PC-9 (cell line): ENCODE data around the gene FAM90A1. TPM values are rescaled to one million over a fixed set of nuclear protein-coding genes. Genes with fewer than 3 reads are reported as not detected.
"Not testable (repeated sequence)": the region's sequence is repeated elsewhere in the genome, so short reads cannot be mapped to it uniquely, and the experiment has no call there.

Experiments
- BruUV-seq: library from RNA; stranded (reverse); fragments of 400-500 nt; replicated peaks from 2 replicates; lab custom pipeline; 2021; lab: Mats Ljungman, UMichigan
- CTCF ChIA-PET: fragments of 300-600 bp; sonication (Branson Sonifier 250); formaldehyde crosslinking; loops from one replicate; lab custom pipeline; 2022; ENCODE audit warnings: antibody characterized with exemption; lab: Charles Lee
- POLR2A ChIA-PET: fragments of 300-600 bp; sonication (Branson Sonifier 250); formaldehyde crosslinking; loops from one replicate; lab custom pipeline; 2022; ENCODE audit warnings: antibody characterized with exemption; ENCODE audit not compliant: unreplicated experiment; lab: Charles Lee
- DNase-seq, 2 experiments: peaks; one replicate each; pipeline versions ENCODE4 v3.0.0 to v3.0.0-alpha.2; 2015 to 2022; ENCODE audit warnings: mixed read lengths in 1 of 2
- H2AFZ ChIP-seq: fragments of 200-600 bp; sonication (generic); 2 replicates; pipeline ENCODE4 v1.8.1; 2017; ENCODE audit warnings: antibody characterized with exemption
- H3F3A ChIP-seq: fragments of 200-600 bp; sonication (generic); 2 replicates; pipeline ENCODE4 v1.8.1; 2017; ENCODE audit warnings: antibody characterized with exemption, mild to moderate bottlenecking, low read depth; ENCODE audit not compliant: insufficient read depth
- H3K27ac ChIP-seq: fragments of 200-600 bp; sonication (generic); 2 replicates; pipeline ENCODE4 v1.6.1; 2016; ENCODE audit warnings: mixed run types
- H3K27me3 ChIP-seq: fragments of 200-600 bp; sonication (generic); 2 replicates; pipeline ENCODE4 v1.6.1; 2016; ENCODE audit warnings: low read depth, mixed run types; ENCODE audit not compliant: insufficient read depth
- H3K36me3 ChIP-seq: fragments of 200-600 bp; sonication (generic); 2 replicates; pipeline ENCODE4 v1.6.1; 2016; ENCODE audit warnings: low read depth, mixed run types
- H3K4me1 ChIP-seq: fragments of 200-600 bp; sonication (generic); replicated peaks from 2 replicates; pipeline ENCODE4 v1.6.1; 2016; ENCODE audit warnings: mixed run types; ENCODE audit not compliant: insufficient read depth
- H3K4me2 ChIP-seq: fragments of 200-600 bp; sonication (generic); 2 replicates; pipeline ENCODE4 v1.6.1; 2017; ENCODE audit warnings: mixed run types
- H3K4me3 ChIP-seq: fragments of 200-600 bp; sonication (generic); 2 replicates; pipeline ENCODE4 v1.6.1; 2016; ENCODE audit warnings: mixed run types
- H3K79me2 ChIP-seq: fragments of 200-600 bp; sonication (generic); 2 replicates; pipeline ENCODE4 v1.6.1; 2017; ENCODE audit warnings: low read depth, mixed run types
- H3K9me2 ChIP-seq: fragments of 200-600 bp; sonication (generic); 2 replicates; pipeline ENCODE4 v1.8.1; 2017; ENCODE audit warnings: mild to moderate bottlenecking; ENCODE audit not compliant: insufficient read depth
- H3K9me3 ChIP-seq: fragments of 200-600 bp; sonication (generic); 2 replicates; pipeline ENCODE4 v1.8.1; 2016; ENCODE audit warnings: low read depth; ENCODE audit not compliant: insufficient read depth
- H4K20me1 ChIP-seq: fragments of 200-600 bp; sonication (generic); 2 replicates; pipeline ENCODE4 v1.8.1; 2017; ENCODE audit not compliant: insufficient read depth
- intact Hi-C: fragments of 100-400 bp; cut with micrococcal nuclease; formaldehyde crosslinking; loops from one replicate; pipeline ENCODE4 v1.10.0; 2022; ENCODE audit not compliant: unreplicated experiment
- total RNA-seq: library from RNA; stranded (reverse); gene quantifications from 2 replicates; pipeline ENCODE4 v1.2.3, GENCODE V29; 2021

The FAM90A1 gene
- total RNA-seq, 1 experiment from 2014 or later, result 1.7 TPM

GRCh38 chr12:8242622-8242879 is 15.1 kb upstream of the FAM90A1 start:
- POLR2A ChIA-PET, DNase-seq, BruUV-seq, H3K27me3 ChIP-seq, H3F3A ChIP-seq, H3K9me2 ChIP-seq, H3K9me3 ChIP-seq, H4K20me1 ChIP-seq, H3K36me3 ChIP-seq, H3K79me2 ChIP-seq: not testable (repeated sequence)
- Histone ChIP-seq H3K4me3 (peak overlapping the region; percentile 89), H2AFZ (peak overlapping the region; percentile 80), H3K4me1 (peaks cover 39% of the 10 kb centered on the region), H3K4me2 (peak overlapping the region; percentile 73), H3K27ac (peak overlapping the region; percentile 75)
- CTCF ChIA-PET, result interaction anchor here (0.6 kb wide), 1 partner anchor 1136 kb away, joined by 4 read pairs; no protein-coding TSS in a partner anchor
- intact Hi-C loops, result loop anchor here (2.0 kb wide), 1 partner anchor 216 kb away; no protein-coding TSS in a partner anchor

GRCh38 chr12:8241917-8242621 is 14.7 kb upstream of the FAM90A1 start:
- BruUV-seq, result TSS peak; percentile 55
- H3F3A ChIP-seq, H3K9me3 ChIP-seq, H3K79me2 ChIP-seq, H3K27me3 ChIP-seq, H3K9me2 ChIP-seq, H4K20me1 ChIP-seq, H3K36me3 ChIP-seq, POLR2A ChIA-PET: not testable (repeated sequence)
- peak; percentile 46 to 50 for DNase-seq
- Histone ChIP-seq H3K27ac (peak overlapping the region; percentile 75), H3K4me2 (peak overlapping the region; percentile 73), H3K4me1 (peaks cover 37% of the 10 kb centered on the region), H3K4me3 (peak overlapping the region; percentile 89), H2AFZ (peak overlapping the region; percentile 80)
- intact Hi-C loops, result loop anchor here (2.0 kb wide), 1 partner anchor 215 kb away; no protein-coding TSS in a partner anchor
- CTCF ChIA-PET, result interaction anchor here (0.6 kb wide), 1 partner anchor 1136 kb away, joined by 4 read pairs; no protein-coding TSS in a partner anchor

GRCh38 chr12:8240340-8241114 is 13.1 kb upstream of the FAM90A1 start:
- H3K9me3 ChIP-seq, H4K20me1 ChIP-seq, H3K27me3 ChIP-seq, BruUV-seq, intact Hi-C loops, CTCF ChIA-PET, H3F3A ChIP-seq, H3K9me2 ChIP-seq, H3K36me3 ChIP-seq, H2AFZ ChIP-seq, H3K79me2 ChIP-seq: not testable (repeated sequence)
- peaks cover 38% of the 10 kb centered on the region for H3K4me1 ChIP-seq
- POLR2A ChIA-PET, result interaction anchor here (0.6 kb wide), 1 partner anchor 1315 kb away, joined by 4 read pairs; no protein-coding TSS in a partner anchor
- H3K27ac ChIP-seq, result peak overlapping the region; percentile 75; the same call in 1 of the 2 replicates
- peak overlapping the region; percentile 73 for H3K4me2 ChIP-seq
- 0 out of 2 replicates have a peak overlapping the region, but pooled peaks have one; percentile 4 for H3K4me3 ChIP-seq
- peak in 1 of 2 experiments; percentile 72 for DNase-seq

- not testable (repeated sequence) for H3K79me2 ChIP-seq, H2AFZ ChIP-seq, H4K20me1 ChIP-seq, H3K36me3 ChIP-seq, H3K27ac ChIP-seq, H3K27me3 ChIP-seq, BruUV-seq, H3F3A ChIP-seq, DNase-seq, H3K4me3 ChIP-seq, H3K9me2 ChIP-seq, H3K9me3 ChIP-seq, H3K4me2 ChIP-seq
- H3K4me1 ChIP-seq, result peaks cover 31% of the 10 kb centered on the region
- intact Hi-C loops, result loop anchor here (1.0 to 10.0 kb wide), 2 partner anchors 129 to 592 kb away; no protein-coding TSS in a partner anchor
- ChIA-PET CTCF (interaction anchor here (1.0 kb wide), 1 partner anchor 128 kb away, joined by 3 read pairs; no protein-coding TSS in a partner anchor), POLR2A (interaction anchor here (0.6 kb wide), 2 partner anchors 11 to 562 kb away, joined by 3 to 20 read pairs; no protein-coding TSS in a partner anchor)
Observed at GRCh38 chr12:8237031-8237430, 9.6 kb upstream of the FAM90A1 start.

- H3F3A ChIP-seq, H2AFZ ChIP-seq, H4K20me1 ChIP-seq, H3K36me3 ChIP-seq, CTCF ChIA-PET, BruUV-seq, H3K27ac ChIP-seq, H3K27me3 ChIP-seq, H3K79me2 ChIP-seq, H3K4me3 ChIP-seq, H3K9me2 ChIP-seq, H3K9me3 ChIP-seq, H3K4me2 ChIP-seq: not testable (repeated sequence)
- peak; percentile 66 to 76 for DNase-seq
- POLR2A ChIA-PET, result interaction anchor here (0.6 kb wide), 2 partner anchors 12 to 27 kb away, joined by 3 to 8 read pairs; no protein-coding TSS in a partner anchor
- H3K4me1 ChIP-seq, result peaks cover 16% of the 10 kb centered on the region
- intact Hi-C loops, result loop anchor here (10.0 kb wide), 1 partner anchor 591 kb away; no protein-coding TSS in a partner anchor
Observed at GRCh38 chr12:8235316-8236157, 8.1 kb upstream of the FAM90A1 start.

GRCh38 chr12:8234746-8235145 is 7.3 kb upstream of the FAM90A1 start:
- H3F3A ChIP-seq, H3K27ac ChIP-seq, H3K27me3 ChIP-seq, H3K4me3 ChIP-seq, CTCF ChIA-PET, H3K4me2 ChIP-seq, H4K20me1 ChIP-seq, H3K36me3 ChIP-seq, BruUV-seq, POLR2A ChIA-PET, H3K9me3 ChIP-seq, H3K4me1 ChIP-seq, H2AFZ ChIP-seq, DNase-seq, H3K9me2 ChIP-seq, H3K79me2 ChIP-seq: not testable (repeated sequence)
- intact Hi-C loops, result loop anchor here (10.0 kb wide), 1 partner anchor 590 kb away; no protein-coding TSS in a partner anchor
